ENCODE measurements around the gene KCNG3. TPM values are rescaled to one million over a fixed set of nuclear protein-coding genes. Genes with fewer than 3 reads are reported as not detected.
A peak's percentile ranks its signal among the peaks of the same experiment; 100 is the strongest.

The KCNG3 gene
- total and polyA plus RNA-seq, 2 of the 13 experiments (the other 11 are each of a cell fraction or from before 2014, with no cell fraction given) = 2.8 to 4.8 TPM

GRCh38 chr2:42513252-42513918 lies 19.6 kb upstream of the KCNG3 start (continued):
- TF ChIP-seq TRAFD1 (CRISPR knock-in tag; IDR thresholded peaks at IDR 0.05; ENCODE audit: borderline replicate concordance) = no peak

- Histone ChIP-seq H2AFZ (ENCODE audit: low read length) (no peak overlapping the region), H3K4me2 (ENCODE audit: low read depth, low read length) (peak overlapping the region; percentile 31), H3K4me1 (ENCODE audit: insufficient read depth, low read length) (peaks cover 39% of the 10 kb centered on the region), H3K36me3 (replicated peaks in 1 of 2; ENCODE audit: control insufficient read depth in 1 of 2, insufficient read depth in 2 of 2, low read length in 2 of 2) (no peaks in the 10 kb centered on the region), H3K79me2 (ENCODE audit: insufficient read depth, low read length) (no peaks in the 10 kb centered on the region), H4K20me1 (ENCODE audit: insufficient read depth, low read length) (no peaks in the 10 kb centered on the region), H3K9me3 (ENCODE audit: low read length) (no peaks in the 10 kb centered on the region), H3K27ac (ENCODE audit: extremely low read length, insufficient read depth, low read length) (peak overlapping the region; percentile 30), H3K4me3 (replicated peaks in 1 of 3; ENCODE audit: insufficient read depth in 1 of 3, low read depth in 2 of 3, low read length in 3 of 3) (no peak overlapping the region; a peak in 1 of 6 replicates), H3K27me3 (ENCODE audit: control insufficient read depth in 1 of 2, insufficient read depth in 2 of 2, low read length in 2 of 2) (no peaks in the 10 kb centered on the region), H3K9ac (ENCODE audit: insufficient read depth, low read depth, low read length) (peak overlapping the region; percentile 1; the same call in 1 of the 2 replicates)
- intact Hi-C loops (cut with micrococcal nuclease; ENCODE audit: unreplicated experiment) = no loop called here
- DNase-seq (ENCODE audit: low spot score) = no peak
- peak; percentile 40 for FAIRE-seq
- ChIA-PET CTCF (ENCODE audit: low intra/inter-chr PET ratio, low total read pairs) (no interaction called here), POLR2A (no interaction called here)
- no TSS peak for BruUV-seq (replicated peaks)
- 28% methylated on average over 2 of the region's 2 CpGs for WGBS (ENCODE audit: low lambda C conversion rate)
- ATAC-seq = peak; percentile 82
- in situ Hi-C loops (cut with HindIII; ENCODE audit: extremely low pct_ligation_motif_present, low pct_unique_long_range_greater_than_20kb) = no loop called here
- TF ChIP-seq STAT6 (CRISPR knock-in tag; IDR thresholded peaks at IDR 0.05; ENCODE audit: borderline replicate concordance) (no peak), THAP11 (CRISPR knock-in tag; IDR thresholded peaks at IDR 0.05) (no peak), GABPA (IDR thresholded peaks at IDR 0.05; ENCODE audit: low read depth, low read length) (no peak), GABPA (CRISPR knock-in tag; IDR thresholded peaks at IDR 0.05; ENCODE audit: low read depth) (peak; percentile 75), NCOA1 (CRISPR knock-in tag; IDR thresholded peaks at IDR 0.05) (no peak), PBX2 (CRISPR knock-in tag; IDR thresholded peaks at IDR 0.05) (peak; percentile 31; the same call in 1 of the 2 replicates), MXD4 (CRISPR knock-in tag; IDR thresholded peaks at IDR 0.05) (no peak), MAFK (conservative IDR thresholded peaks at IDR 0.05 in 1 of 2, IDR thresholded peaks at IDR 0.05 in 1 of 2; ENCODE audit: low read length in 2 of 2) (no peak), ISL2 (CRISPR knock-in tag; IDR thresholded peaks at IDR 0.05) (0 out of 2 replicates have a peak, but pooled peaks have one; percentile 25), ZSCAN20 (CRISPR knock-in tag; IDR thresholded peaks at IDR 0.05; ENCODE audit: borderline replicate concordance) (no peak), SKIL (CRISPR knock-in tag; IDR thresholded peaks at IDR 0.05; ENCODE audit: borderline replicate concordance) (0 out of 2 replicates have a peak, but pooled peaks have one; percentile 31), SAP130 (CRISPR knock-in tag; IDR thresholded peaks at IDR 0.05; ENCODE audit: low read depth) (0 out of 2 replicates have a peak, but pooled peaks have one; percentile 34)
Measured at GRCh38 chr2:42510608-42511243, 16.9 kb upstream of the KCNG3 start.
